ENCODE results near the gene ME1. TPM values are rescaled to one million over a fixed set of nuclear protein-coding genes. Genes with fewer than 3 reads are reported as not detected.

Gene ME1
- total and polyA plus RNA-seq, 2 donors (not counting 3 experiments of a cell fraction or from before 2014, with no cell fraction given), result 7.3 to 29.3 TPM

DNA sequence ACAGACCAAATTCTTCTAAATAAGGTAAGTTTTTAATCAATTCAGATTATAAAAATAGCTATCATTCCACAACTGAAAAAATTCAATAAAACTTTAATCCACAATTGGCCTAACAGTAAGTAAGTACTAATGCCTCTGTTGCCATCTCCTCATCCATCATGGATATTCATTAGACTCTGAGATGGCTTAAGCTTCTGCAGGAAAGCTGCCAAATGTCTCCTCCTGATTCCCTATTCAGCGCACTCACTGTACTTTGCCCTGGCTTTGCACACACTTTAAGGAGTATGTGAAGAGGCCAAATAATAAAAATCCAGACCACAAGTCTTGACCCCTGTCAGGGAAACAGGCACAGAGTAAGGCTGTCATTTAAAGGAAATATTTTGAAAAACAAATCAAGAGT lies 261.3 kb downstream of the ME1 start:
- FAIRE-seq (no peak), DNase-seq (ENCODE audit: low read depth, low spot score) (no peak)
- H3K27ac ChIP-seq (ENCODE audit: insufficient read depth, low read depth, low read length), result no peak overlapping the region
- H3K9me1 ChIP-seq (replicated peaks; ENCODE audit: control insufficient read depth, extremely low read depth, insufficient read depth, low read length), result no peaks in the 10 kb centered on the region
- intact Hi-C loops (cut with micrococcal nuclease), result loop anchor here (2.0 kb wide), 2 partner anchors 13 to 45 kb away; no protein-coding TSS in a partner anchor
- H3K79me2 ChIP-seq (ENCODE audit: control insufficient read depth, insufficient read depth, low read length), result no peaks in the 10 kb centered on the region
- BruUV-seq (replicated peaks), result no TSS peak
- no peaks in the 10 kb centered on the region for H3K4me1 ChIP-seq (ENCODE audit: control insufficient read depth, extremely low read depth, insufficient read depth, low read length)
- H3K4me3 ChIP-seq (replicated peaks in 1 of 3; ENCODE audit: insufficient read depth in 1 of 3, low read depth in 1 of 3, low read length in 3 of 3), result no peak overlapping the region
- ChIA-PET POLR2A (no interaction called here), CTCF (interaction anchor here (1.0 to 4.0 kb wide), 4 partner anchors 46 to 367 kb away, joined by 3 to 18 read pairs (median 5); partner anchors contain the start of genes DOP1A and UBE3D)
- no peak for TF ChIP-seq POLR2AphosphoS5 (IDR thresholded peaks at IDR 0.05; ENCODE audit: insufficient read depth, low read depth, low read length)
- no peak for TF ChIP-seq EZH2 (IDR thresholded peaks at IDR 0.05; ENCODE audit: borderline replicate concordance, low read depth, low read length, severe bottlenecking)
- TF ChIP-seq, protein P1, sequence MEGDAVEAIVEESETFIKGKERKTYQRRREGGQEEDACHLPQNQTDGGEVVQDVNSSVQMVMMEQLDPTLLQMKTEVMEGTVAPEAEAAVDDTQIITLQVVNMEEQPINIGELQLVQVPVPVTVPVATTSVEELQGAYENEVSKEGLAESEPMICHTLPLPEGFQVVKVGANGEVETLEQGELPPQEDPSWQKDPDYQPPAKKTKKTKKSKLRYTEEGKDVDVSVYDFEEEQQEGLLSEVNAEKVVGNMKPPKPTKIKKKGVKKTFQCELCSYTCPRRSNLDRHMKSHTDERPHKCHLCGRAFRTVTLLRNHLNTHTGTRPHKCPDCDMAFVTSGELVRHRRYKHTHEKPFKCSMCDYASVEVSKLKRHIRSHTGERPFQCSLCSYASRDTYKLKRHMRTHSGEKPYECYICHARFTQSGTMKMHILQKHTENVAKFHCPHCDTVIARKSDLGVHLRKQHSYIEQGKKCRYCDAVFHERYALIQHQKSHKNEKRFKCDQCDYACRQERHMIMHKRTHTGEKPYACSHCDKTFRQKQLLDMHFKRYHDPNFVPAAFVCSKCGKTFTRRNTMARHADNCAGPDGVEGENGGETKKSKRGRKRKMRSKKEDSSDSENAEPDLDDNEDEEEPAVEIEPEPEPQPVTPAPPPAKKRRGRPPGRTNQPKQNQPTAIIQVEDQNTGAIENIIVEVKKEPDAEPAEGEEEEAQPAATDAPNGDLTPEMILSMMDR (IDR thresholded peaks at IDR 0.05; ENCODE audit: extremely low read depth in 1 of 2, insufficient read depth in 1 of 2, low read depth in 1 of 2, low read length in 2 of 2), result no peak
- TF ChIP-seq, protein P2, sequence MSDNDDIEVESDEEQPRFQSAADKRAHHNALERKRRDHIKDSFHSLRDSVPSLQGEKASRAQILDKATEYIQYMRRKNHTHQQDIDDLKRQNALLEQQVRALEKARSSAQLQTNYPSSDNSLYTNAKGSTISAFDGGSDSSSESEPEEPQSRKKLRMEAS (IDR thresholded peaks at IDR 0.05; ENCODE audit: insufficient read depth, insufficient read length), result no peak
- TF ChIP-seq MYC (IDR thresholded peaks at IDR 0.05; ENCODE audit: low read depth, low read length), result no peak
- no peak for TF ChIP-seq FOS (IDR thresholded peaks at IDR 0.05; ENCODE audit: borderline replicate concordance, insufficient read depth, low read length)
- TF ChIP-seq JUN (IDR thresholded peaks at IDR 0.05; ENCODE audit: borderline replicate concordance, insufficient read depth, insufficient read length, low read depth), result no peak
- no peak for TF ChIP-seq GATA2 (IDR thresholded peaks at IDR 0.05; ENCODE audit: insufficient read depth, insufficient read length, low read depth, low read length)
- TF ChIP-seq POLR2A (IDR thresholded peaks at IDR 0.05; ENCODE audit: low read depth, low read length), result no peak
- no peaks in the 10 kb centered on the region for H3K27me3 ChIP-seq (ENCODE audit: control insufficient read depth in 2 of 2, insufficient read depth in 2 of 2, low read length in 2 of 2)
- H2AFZ ChIP-seq (ENCODE audit: low read depth, low read length), result no peak overlapping the region
- H3K9me3 ChIP-seq (replicated peaks; ENCODE audit: control insufficient read depth, insufficient read depth, low read length), result no peaks in the 10 kb centered on the region
- H3K36me3 ChIP-seq (ENCODE audit: control insufficient read depth in 2 of 2, extremely low read depth in 1 of 2, insufficient read depth in 2 of 2, low read length in 2 of 2), result peaks cover 20 to 45% of the 10 kb centered on the region in 2 experiments
- dilution Hi-C loops (cut with MboI; ENCODE audit: extremely low pct_ligation_motif_present, low sequenced_read_pairs), result no loop called here
- H3K9ac ChIP-seq (replicated peaks; ENCODE audit: extremely low read depth, insufficient read depth, low read length), result no peak overlapping the region
- no peak overlapping the region for H3K4me2 ChIP-seq (ENCODE audit: insufficient read depth, low read length)
- H4K20me1 ChIP-seq (replicated peaks; ENCODE audit: control insufficient read depth, extremely low read depth, insufficient read depth, low read length), result peaks cover 2% of the 10 kb centered on the region

Data from endothelial cell of umbilical vein (primary cell).